ENCODE data around the gene GPC5.
"Not testable (repeated sequence)": the region's sequence is repeated elsewhere in the genome, so short reads cannot be mapped to it uniquely, and the experiment has no call there.

Gene GPC5

DNA sequence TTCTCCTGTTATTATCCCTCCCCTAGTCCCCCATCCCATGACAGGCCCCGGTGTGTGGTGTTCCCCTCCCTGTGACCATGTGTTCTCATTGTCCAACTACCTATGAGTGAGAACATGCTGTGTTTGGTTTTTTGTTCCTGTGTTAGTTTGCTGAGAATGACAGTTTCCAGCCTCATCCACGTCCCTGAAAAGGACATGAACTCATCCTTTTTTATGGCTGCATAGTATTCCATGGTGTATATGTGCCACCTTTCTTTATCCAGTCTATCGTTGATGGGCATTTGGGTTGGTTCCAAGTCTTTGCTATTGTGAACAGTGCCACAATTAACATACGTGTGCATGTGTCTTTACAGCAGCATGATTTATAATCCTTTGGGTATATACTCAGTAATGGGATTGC is 1297.4 kb downstream of the GPC5 start:
- DNase-seq (ENCODE audit: low spot score); FAIRE-seq: not testable (repeated sequence)

DNA sequence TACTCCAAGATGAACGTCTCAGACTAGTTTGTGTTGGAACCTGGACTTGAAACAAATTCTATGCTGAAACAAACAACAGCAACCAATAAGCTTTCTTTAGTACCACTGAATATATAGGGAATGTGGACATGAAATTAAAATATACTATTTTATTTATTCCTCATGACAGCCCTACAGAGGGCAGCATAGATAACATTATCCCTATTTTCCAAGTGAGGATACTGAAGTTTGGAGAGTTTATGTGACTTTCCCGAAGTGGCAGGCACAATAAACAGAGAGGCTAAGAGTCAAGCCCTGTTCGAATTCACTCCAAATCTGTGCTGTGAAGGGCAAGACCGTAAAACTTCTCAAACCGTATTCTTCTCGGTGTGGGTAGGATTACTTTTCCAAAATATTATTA is 1318.3 kb downstream of the GPC5 start:
- DNase-seq (ENCODE audit: low spot score): peak; percentile 9
- FAIRE-seq: no peak

DNA sequence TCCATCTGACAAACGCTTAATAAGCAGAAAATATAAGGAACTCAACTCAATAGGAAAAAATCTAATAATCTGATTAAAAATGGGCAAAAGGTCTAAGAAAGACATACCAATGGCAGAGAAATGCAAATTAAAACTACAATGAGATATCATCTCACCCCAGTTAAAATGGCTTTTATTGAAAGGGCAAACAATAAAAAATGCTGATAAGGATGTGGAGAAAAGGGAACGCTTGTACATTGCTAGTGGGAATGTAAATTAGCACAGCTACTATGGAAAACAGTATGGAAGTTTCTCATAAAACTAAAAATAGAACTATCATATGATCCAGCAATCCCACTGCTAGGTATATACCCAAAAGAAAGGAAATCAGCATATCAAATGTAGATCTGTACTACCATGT is 1319.4 kb downstream of the GPC5 start:
- FAIRE-seq (no peak), DNase-seq (ENCODE audit: low spot score) (no peak)

DNA sequence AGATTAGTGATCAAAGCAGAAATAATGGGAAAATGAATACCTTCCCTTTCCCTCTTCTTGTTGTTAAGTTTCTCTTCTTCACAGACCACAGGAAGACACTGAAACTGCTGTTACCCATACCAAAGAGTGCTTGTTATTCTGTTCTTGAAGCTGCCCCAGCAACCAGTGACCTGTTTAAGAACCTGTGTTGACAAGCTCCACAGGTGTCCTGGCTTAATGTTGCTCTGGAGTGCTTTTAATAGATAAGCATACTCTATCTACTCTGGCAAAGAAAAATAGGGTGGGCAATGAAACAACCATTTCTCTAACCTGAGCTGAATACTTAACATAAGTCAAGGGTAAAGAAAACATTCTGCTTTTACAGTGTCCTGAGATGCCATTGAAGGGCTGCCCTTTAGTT is 1321.4 kb downstream of the GPC5 start:
- FAIRE-seq: no peak
- DNase-seq (ENCODE audit: low spot score): no peak

DNA sequence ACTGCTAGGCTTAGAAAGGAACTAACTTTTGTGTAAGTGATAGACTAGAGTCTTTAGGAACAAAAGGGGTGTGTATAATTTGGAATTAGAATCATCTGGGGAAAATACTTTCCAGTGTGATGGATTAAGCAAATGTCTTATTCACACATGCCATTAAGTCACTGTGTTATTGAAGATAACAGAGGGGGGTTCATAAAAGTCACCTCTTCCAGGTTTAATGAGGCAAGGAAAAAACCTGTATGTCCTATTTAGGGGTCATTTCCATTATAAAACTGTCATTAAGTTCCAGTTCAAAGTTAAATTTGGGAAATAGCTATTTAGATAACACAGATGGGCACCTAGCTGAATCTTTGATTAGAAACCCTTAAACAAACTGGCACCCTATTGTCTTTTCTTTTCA is 1323.2 kb downstream of the GPC5 start:
- no peak for FAIRE-seq
- no peak for DNase-seq (ENCODE audit: low spot score)

DNA sequence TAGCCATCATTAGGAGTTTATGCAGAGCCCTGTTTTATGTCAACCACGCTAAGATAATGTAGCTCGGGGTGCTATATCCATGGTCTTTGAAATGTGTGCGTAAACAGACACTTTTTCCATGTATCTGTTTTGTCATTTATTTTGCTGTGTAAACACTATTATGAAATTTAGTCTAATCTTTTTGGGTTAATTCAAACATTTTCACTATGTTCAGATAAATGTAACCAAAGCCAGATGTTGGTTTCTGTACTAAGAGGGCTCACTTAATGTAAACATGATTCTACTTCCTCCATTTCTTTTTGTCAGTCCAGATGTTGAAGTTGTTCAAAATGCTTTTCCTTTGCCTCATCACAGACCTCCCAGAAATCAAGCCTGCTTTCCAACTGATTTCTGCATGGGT is 1328.7 kb downstream of the GPC5 start:
- DNase-seq (ENCODE audit: low spot score) (no peak), FAIRE-seq (no peak)

DNA sequence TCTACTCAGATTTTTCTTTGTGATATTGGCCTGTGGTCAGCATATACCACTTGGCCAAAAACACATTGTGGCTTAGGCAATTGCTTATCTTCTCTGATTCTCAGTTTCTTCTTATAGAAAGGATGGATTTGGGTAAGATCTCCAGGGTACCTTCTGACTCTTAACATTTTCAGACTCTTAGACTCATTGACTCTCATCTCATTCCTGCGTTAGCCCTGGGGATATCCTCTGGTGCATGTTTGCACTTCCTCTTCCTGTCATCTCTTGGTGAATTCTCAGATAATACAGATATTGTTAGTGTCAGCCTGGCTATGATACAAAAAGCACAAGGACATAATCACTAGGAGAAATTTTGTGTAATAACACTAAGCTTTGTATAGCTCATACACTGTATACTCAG is 1335.6 kb downstream of the GPC5 start:
- FAIRE-seq: no peak

DNA sequence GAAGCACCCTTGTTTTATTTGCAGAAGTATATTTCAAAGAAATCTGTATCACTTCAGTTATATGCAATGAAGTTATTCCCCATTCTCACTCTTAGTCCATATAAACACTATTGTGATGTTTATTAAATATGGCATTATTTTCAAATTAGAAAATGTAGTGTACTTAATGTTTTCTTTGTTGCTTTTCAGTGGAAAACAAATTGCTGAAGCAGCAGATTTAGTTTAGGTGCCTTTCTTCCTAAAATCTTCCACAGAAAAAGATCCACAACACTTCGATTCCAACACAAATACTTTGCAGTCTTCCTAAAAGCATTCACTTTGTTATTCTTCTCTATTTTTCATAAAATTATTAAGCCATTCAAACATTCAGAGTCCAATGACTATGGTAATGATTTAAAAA is 1336.1 kb downstream of the GPC5 start:
- FAIRE-seq (no peak), DNase-seq (ENCODE audit: low spot score) (no peak)

More for the DNA sequence above, 1335.6 kb downstream of the GPC5 start:
- no peak for DNase-seq (ENCODE audit: low spot score)

DNA sequence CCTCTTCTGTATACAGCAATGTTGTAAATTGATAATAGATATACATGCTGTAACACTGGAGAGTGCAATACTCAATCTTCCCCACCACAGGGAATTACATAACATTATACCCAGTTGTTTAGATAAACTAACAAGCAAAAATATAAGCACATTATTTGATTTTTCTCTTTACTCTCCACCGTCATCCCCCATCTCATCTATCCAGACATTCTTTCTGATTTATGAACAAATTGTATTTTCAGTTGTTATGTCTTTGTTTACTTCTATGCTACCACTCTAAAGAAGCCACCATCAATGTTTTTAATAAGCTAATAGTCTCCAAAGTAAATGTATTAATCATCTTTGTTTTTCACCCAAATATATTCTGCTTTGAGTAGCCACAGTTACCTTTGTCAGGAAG is 1337.5 kb downstream of the GPC5 start:
- DNase-seq (ENCODE audit: low spot score) (no peak), FAIRE-seq (no peak)

DNA sequence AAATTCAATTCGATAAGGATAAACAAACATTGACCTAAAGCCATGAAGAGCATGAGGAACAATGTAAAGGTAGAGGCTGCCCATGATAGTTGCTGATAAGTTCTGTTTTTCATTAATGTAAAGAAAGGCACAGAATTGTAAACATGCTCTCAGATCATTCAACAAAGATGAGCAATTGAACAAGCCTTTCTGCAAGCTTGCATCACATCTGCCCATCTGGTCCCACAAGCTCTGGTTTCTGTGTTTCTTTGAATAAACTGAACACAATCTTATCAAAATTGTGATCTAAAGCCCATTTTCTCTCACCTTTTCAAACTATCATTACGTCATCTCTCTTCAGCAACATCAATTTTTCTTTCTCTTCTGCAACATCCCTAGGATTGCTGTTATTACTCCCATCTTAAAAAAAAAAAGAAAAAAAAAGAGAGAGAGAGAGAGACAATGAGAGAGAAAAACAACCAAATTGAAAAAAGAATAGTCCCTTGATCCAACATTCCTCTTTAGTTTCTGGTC is 1340.9 kb downstream of the GPC5 start:
- no peak for FAIRE-seq
- no peak for DNase-seq (ENCODE audit: low spot score)

DNA sequence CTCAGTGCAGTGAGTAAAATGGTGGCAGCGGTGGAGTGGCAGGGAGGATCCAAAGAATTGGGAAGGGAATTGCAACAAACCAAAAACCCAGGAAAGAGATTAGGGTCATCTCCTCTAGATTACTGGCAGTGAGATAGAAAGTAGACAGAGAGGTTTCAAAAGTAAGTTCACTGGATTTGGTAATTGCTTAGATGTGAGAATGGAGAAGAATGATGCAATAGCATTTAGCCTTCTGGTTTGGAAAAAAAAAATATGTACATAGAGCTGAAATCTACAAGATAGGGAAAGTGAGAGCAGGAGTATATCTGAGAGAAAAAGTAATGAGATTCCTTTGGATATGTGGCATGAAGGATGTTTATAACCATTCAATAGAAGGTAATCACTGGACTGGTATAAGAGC is 1345.6 kb downstream of the GPC5 start:
- FAIRE-seq (no peak), DNase-seq (ENCODE audit: low spot score) (no peak)

DNA sequence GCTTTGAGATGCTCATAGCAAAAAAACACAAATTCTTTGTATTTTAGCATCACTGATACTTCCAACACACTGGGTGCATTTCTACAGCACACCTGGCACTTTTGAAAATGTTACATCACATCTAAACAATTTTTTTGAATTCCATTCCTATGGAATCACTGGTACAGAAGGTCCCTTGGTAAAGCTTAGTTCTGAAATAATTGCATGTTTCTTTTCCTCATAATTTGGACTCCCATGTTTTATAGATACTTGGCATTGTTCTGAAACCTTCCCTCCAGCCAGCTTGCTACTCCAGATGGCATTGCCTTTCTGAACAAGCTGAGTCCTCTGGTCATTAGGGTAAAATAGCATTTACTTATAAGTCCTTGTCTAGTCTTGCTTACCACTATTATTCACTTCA is 1346.8 kb downstream of the GPC5 start:
- FAIRE-seq (no peak), DNase-seq (ENCODE audit: low spot score) (no peak)

DNA sequence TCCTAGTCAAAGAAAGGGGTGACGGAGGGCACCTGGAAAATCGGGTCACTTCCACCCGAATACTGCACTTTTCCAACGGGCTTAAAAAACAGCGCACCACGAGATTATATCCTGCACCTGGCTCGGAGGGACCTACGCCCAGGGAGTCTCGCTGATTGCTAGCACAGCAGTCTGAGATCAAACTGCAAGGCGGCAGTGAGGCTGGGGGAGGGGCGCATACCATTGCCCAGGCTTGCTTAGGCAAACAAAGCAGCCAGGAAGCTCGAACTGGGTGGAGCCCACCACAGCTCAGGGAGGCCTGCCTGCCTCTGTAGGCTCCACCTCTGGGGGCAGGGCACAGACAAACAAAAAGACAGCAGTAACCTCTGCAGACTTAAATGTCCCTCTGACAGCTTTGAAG is 1354.3 kb downstream of the GPC5 start:
- not testable (repeated sequence) for DNase-seq (ENCODE audit: low spot score); FAIRE-seq

DNA sequence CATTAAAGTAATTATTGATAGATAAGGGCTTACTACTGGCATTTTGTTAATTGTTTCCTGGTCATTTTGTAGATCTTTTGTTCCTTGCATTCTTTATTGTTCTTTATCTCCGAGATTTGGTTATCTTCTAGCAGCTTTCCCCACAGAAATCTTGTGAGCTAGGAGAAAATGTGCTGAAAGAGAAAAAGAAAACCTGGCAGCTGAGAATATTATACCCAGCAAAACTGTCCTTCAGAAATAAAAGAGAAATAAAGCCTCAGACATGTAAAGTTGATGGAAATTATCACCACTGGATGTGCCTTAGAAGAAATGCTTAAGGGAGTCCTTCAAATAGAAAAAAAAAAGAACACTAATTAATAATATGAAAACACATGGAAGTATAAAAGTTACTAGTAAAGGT is 1363.3 kb downstream of the GPC5 start:
- no peak for DNase-seq (ENCODE audit: low spot score)
- FAIRE-seq: no peak

DNA sequence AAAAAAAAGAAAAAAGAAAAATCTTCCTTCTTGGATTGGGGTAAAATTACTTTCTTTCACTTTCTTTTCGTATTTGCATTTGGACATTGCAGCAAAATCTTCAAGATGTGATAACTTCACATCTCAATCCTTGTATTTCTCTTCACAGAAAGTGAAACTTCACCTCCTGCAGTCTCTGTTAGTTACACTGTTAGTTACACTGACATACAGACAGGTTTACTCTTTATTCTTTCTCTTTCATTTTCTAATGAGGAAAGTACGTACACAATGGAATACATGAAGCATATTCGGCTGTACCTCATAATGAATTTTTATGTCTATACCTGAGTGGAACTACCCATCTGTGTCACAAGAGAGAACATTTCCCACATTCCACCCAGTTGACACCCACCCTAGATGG is 1369.0 kb downstream of the GPC5 start:
- FAIRE-seq: no peak
- DNase-seq (ENCODE audit: low spot score): no peak

DNA sequence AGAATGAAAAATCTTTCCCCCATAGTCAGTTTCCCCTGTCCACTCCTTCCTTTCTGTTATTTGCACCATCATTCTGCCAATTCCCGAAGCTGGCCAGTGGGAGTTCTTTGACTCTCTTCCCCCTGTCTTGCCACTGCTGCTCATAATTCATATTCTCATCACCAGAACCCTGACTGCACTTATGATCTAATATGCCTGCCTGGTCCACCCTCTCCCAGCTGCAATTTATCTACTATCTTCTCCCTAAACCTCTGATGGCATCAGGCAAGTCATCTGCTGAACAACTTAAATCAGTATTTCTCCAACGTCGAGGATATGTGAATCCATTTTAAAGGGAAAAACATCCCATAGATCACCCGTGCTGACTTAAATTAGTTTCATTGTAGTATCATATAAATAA is 1370.2 kb downstream of the GPC5 start:
- FAIRE-seq: no peak

DNA sequence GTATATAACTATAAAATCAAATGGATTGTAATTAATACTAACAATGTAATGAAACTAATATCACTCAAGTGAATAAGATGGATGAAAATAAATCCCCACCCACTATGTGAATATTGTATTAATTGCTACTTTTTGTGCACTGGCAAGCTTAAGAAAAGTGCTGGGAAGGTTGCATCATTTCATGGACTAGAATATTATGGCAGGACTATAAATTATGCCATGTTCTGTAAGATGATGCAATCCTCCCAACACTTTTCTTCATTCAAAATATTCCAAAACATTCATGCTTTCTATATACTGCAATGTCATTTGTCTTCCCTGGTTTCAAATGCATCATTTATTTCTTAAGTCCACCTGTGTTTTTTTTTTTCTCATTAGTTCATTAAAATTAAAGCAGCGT is 1370.6 kb downstream of the GPC5 start:
- no peak for FAIRE-seq
- DNase-seq (ENCODE audit: low spot score): no peak

More for the DNA sequence above, 1370.2 kb downstream of the GPC5 start:
- DNase-seq (ENCODE audit: low spot score): no peak

DNA sequence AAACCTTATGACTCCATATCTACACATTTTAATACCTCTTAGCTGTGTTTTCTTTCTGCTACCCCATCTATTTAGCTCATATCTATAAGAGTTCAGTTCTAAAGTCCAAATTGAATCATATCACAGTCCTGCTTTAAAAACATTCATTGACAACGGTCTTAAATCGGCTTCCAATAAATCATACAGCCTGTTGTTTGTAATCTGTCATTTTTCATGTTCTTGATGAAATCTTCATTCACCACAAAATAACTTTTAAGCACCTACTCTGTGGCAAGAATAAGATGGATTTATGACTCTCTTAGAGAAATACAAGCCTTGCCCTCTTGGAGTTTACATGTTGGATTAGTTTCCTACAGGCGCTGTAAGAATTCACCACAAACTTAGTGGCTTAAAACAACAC is 1377.2 kb downstream of the GPC5 start:
- DNase-seq (ENCODE audit: low spot score) (no peak), FAIRE-seq (no peak)

DNA sequence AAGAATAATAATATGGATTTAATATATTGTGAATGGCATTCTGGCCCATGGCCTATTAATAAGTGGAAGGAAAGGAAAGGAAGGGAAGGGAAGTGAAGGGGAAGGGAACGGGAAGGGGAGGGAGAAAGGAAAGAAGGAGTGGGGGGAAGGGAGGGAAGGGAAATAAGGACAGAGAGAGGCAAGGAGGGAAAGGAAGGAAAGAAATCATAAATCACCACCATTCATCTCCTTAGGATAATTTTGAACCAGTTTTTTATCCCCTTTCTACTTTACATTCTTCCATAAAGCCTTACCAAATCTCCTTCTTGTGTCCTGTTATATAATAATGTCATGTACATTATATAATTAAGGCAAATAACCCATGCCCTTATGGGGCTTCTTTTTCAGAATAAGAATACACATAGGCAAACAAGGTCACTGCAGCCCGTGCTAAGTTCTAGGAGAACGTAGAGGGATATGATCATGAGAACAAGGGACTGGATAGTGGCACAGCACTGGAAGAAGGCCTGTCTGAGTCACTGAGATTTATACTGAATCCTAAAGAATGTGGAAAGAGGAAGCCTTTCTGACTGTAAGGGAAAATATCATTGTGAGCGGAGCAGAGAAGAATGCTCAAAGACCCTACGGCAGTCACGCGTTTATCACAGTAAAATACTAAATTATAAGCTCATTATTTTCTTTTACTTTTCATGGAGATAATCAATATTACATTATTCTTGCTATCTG is 1383.7 kb downstream of the GPC5 start:
- no peak for DNase-seq (ENCODE audit: low spot score)
- no peak for FAIRE-seq

DNA sequence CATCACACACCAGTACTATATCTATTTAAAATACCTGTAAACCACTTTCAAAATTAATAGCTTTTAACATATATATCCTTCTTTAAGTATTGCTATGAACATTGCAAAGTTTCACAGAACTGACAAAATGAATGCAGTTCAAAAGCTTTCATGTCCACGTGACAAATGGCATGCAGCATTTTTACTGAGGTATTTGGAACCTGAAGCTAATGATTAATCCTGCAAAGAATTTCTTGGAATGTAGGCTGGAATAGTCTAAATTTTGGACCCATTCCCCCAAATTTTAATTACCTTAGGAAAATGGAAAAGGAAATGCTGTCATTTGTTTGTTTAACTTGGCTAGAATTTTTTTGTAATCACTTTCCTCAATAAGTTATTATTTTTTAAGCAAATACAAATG is 1404.4 kb downstream of the GPC5 start:
- DNase-seq (ENCODE audit: low spot score) (no peak), FAIRE-seq (peak; percentile 27)

DNA sequence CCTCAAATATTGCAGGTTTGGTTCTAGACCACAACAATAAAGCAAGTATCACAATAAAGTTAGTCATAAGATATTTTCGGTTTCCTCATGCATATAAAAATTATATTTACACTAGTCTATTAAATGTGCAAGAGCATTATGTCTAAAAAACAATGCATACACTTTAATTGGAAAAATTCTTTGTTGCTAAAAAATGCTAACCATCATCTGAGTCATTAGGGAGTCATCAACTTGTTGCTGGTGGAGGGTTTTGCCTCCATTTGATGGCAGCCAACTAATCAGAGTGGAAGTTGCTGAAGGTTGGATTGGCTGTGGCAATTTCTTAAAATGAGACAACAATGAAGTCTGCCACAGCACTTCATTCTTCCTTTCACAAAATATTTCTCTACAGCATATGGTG is 1405.9 kb downstream of the GPC5 start:
- FAIRE-seq (peak; percentile 22), DNase-seq (ENCODE audit: low spot score) (peak; percentile 29)

DNA sequence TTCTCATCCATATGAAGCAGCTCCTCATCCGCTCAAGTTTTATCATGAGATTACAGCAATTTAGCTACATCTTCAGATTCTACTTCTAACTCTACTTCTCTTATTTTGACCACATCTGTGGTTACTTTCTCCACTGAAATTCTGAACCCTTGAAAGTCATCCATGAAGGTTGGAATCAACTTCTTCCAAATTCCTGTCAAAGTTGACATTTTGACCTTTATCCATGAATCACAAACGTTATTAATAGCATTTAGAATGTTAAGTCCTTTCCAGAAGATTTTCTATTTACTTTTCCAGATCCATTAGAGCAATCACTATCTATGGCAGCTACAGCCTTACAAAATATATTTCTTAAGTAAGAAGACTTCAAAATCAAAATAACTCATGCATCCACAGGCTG is 1406.5 kb downstream of the GPC5 start:
- peak; percentile 4 for DNase-seq (ENCODE audit: low spot score)

DNA sequence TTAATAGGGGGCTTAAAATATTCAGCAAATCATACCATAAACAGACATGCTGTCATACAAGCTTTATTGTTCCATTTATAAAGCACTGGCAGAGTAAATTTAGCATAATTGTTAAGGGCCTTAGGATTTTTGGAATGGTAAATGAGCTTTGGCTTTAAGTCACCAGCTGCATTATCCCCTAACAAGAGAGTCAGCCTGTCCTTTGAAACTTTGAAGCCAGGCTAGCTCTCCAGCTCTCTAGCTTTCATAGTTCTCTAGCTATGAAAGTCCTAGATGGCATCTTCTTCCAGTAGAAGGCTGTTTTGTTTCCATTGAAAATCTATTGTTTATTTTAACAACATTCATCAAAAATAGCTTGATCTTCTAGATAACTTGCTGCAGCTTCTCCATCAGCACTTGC is 1407.3 kb downstream of the GPC5 start:
- no peak for FAIRE-seq

More for the DNA sequence above, 1406.5 kb downstream of the GPC5 start:
- FAIRE-seq: peak; percentile 52

More for the DNA sequence above, 1407.3 kb downstream of the GPC5 start:
- no peak for DNase-seq (ENCODE audit: low spot score)
